ENCODE results near the gene FRMD4A.

GRCh38 chr10:13904064-13904463 lies 426.7 kb downstream of the FRMD4A start:
- TF ChIP-seq POLR2AphosphoS5 (IDR thresholded peaks at IDR 0.05) (no peak), CTCF (IDR thresholded peaks at IDR 0.05) (no peak), EP300 (IDR thresholded peaks at IDR 0.05) (no peak)

Data from upper lobe of left lung (tissue), 4 donors.